HG03108 (cell line): ENCODE data around the gene CRACR2A.

Source experiments
- ATAC-seq: cut with Tn5 transposase; IDR thresholded peaks from one replicate; pipeline ENCODE4 v1.9.1; 2021; ENCODE audit warnings: moderate library complexity; ENCODE audit not compliant: unreplicated experiment

Gene CRACR2A

GRCh38 chr12:3753544-3754284, 805 bp upstream of the CRACR2A start:
- ATAC-seq, result no peak

DNA sequence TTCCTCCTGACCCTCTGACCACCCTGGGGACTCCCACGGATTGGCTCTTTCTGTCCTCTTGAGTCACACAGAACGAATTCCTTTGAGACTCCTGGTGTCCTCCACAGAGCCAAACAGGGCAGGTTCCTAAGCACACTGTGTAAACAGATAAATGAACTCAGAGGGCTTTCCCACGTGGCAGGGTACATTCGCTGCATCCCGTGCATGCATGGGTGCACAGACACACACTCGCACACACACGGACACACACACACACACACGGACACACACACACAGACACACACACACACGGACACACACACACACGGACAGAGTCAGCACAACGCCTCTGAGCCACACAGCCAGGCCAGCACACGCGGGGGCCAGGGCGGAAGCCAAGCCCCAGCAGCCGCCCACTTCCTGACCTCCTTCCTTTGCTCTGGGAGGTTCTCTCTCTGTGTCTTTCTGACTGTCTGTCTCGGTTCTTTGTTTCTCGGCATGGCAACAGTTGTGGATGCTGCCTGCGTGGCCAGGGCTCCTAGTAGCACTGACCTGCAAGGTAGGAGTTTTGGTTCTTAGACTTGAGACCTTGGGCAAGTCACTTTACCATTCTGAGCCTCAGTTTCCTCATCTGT, 706 bp downstream of the CRACR2A start:
- ATAC-seq, result peak; percentile 50

DNA sequence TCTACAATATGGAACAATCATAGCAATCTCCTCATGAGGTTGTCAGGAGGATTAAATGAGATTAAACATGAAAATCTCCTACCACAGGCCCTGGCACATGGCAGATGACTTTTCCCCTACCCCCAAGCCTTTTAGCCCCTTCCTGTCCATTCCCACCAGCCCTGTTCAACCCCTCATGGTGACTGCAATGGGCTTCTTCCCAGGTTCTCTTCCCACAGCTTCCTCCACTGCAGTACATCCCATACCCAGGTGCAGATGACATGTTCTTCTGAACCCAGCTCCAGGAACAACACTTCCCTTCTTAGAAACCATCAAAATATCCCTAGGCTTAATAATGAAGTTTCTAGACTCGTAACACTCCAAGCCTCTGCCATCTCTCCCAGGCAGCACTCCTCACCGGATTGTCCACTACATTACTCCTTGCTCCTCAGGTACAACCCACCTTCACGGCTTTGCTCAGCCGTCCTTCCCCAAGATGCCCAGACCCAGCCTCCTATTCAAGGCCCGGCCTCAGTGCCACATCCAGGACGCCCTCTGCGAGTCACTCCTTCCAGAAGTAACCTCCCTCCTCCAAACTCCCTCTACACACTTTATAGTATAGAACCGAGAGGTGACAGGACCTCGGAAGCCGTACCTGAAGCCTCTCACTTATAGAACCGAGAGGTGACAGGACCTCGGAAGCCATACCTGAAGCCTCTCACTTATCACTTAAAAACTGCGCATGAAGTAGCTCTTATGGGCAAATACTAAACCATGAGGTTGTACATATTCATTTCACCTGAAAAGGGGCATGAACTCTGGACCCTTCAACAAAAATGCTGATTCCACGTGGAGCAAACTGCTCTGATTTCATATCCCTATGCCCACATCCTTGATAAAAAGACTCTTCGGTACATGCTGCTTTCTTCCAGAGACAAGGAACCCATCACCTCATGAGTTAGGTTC, 1.5 kb downstream of the CRACR2A start:
- ATAC-seq, result no peak

GRCh38 chr12:3750616-3751015, 2.3 kb downstream of the CRACR2A start:
- no peak for ATAC-seq

GRCh38 chr12:3748620-3749019, 4.3 kb downstream of the CRACR2A start:
- no peak for ATAC-seq

- no peak for ATAC-seq
Observed at GRCh38 chr12:3747976-3748619, 4.8 kb downstream of the CRACR2A start.

DNA sequence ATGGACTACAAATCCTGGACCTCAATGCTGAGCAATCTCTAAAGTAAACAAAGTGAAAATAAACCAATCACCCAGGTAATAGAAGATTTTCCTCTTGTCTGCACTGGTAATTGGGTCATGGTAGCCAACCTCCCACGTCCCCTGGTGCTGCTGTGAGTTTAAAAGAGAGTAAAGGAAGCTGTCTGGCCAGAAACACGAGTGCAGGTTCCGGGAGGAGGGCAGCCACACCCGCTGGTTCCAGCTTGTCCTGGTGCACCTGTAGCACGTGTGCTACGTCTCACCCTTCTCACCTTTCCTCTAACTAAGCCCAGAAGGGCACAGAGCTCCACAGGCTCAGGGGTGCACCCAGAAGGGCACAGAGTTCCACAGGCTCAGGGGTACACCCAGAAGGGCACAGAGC, 5.4 kb downstream of the CRACR2A start:
- no peak for ATAC-seq

- no peak for ATAC-seq
Observed at GRCh38 chr12:3746758-3747157, 6.2 kb downstream of the CRACR2A start.

GRCh38 chr12:3745152-3745551, 7.8 kb downstream of the CRACR2A start:
- no peak for ATAC-seq

GRCh38 chr12:3744229-3744901, 8.5 kb downstream of the CRACR2A start:
- ATAC-seq, result no peak

GRCh38 chr12:3743803-3744202, 9.1 kb downstream of the CRACR2A start:
- peak; percentile 54 for ATAC-seq

DNA sequence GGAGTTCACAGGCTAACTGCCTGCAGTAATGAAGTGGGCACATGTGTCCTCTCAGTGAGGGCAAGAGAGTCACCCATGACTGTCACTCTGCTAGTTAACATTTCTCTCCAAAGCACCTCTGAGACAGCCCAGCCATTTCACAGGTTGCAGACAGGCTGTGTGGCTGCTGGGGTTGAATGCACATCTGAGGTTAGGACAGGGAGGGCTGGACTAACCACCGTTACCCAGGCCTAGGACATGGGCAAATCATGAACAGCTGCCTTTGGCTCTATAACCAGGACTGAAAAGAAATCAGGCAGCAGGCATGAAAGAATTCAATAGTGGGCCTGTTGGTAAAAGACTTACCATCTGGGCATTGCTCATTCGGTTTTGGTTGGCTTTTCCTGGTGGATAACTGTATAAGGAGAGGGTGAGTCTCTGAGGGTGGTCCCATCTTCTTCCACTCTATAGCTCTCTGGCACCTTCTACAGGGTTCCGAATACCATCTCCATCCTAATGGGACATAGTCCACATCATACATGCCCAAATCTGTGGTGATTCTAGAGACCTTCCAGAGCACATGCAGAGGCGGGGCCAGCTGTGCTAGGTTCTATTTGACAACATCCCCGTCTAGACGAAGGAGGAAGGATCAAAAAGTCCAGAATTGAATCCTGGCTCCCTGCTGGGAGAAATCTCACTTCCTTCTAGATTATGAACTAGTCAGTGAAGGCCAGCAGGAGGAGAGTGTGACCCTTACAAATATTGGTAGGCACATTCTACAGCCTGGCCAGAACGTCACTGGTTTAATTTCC, 10.8 kb downstream of the CRACR2A start:
- ATAC-seq, result no peak

DNA sequence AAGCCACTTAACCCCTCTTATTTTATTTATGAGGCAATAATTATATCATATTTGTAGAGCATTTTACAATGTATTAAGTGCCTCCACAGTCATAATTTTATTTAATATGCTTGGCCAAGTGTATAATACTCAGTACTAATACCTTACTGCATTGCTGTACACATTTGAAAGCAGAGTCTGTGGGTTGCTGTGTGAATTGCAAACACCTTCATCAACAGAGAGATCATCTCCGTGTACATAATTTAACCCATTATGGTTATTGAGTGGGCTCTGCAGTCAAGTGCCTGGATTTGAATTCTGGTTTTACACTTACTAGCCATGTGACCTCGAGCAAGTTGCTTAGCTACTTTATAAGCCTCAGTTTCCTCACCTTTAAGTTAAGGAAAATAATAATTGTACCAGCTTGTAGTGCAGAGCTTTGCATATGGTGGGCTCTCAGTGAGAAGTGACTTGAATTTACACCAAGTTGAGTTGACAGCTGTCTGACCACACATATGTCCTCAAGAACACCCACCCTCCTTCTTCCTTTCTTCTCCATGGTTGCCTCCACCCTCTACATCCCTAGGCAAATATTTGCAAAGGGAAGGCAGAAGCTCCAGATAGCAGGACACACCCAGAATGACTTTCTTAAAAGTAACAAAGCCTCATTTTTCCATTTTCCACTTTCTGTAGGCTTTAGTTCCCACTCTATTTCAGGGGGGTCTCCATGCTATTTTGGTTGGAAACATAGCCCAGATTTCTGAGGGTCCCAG, 12.3 kb downstream of the CRACR2A start:
- no peak for ATAC-seq

DNA sequence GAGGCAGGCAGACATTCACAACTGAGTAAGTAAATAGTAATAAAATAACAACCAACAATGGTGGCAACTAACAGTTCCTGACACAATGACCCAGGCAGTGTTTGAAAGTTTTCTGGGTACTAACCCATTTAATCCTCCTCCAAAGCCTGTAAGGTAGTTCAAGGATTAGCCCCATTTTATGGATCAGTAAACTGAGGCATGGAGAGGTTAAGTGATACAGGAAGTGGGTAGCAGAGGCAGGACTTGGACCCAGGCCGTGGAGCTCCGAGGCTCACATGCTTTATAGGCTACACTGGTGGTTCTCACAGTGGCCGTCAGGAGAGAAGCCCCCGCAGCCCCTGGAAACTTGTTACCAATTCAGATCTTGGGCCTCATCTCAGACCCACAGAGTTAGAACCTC, 17.5 kb downstream of the CRACR2A start:
- ATAC-seq, result no peak

DNA sequence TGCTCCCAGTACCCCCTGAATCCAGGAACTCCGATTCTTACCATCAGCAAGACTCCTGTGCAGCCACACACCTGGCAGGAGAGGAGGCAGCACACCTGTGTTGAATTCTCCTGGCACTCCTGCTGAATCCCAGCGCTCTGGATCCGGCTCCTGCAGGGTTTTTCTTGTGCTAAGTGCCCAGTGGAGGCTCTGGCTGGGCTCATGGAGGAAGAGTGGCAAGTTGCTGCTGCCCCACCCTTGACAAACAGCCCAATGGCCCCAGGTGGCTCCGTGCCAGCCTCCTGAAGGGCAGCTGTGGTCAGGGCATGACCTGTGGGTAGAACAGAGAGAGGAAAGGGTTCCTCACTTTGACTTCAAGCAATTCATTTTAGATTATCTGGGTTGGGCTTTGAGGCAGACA, 20.0 kb downstream of the CRACR2A start:
- ATAC-seq, result no peak

DNA sequence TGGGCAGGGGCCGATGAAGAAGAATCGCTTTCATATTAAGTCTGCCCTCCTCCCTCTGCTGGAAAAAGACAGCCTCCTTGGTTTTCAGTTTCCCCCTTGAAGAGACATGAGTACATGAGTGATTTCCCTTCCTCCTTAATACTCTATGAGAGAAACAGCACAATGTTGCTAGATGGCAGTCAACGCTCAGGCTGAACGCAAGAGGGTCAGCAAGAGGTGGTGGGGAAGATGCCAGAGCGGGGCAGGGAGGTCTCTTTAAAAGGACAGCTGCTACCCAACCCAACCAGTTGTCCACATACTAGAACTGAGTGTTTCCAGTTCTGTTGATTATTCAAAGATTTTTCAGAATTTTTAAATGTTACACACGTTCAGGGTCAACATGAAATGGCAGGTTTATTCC, 22.8 kb downstream of the CRACR2A start:
- ATAC-seq, result no peak

DNA sequence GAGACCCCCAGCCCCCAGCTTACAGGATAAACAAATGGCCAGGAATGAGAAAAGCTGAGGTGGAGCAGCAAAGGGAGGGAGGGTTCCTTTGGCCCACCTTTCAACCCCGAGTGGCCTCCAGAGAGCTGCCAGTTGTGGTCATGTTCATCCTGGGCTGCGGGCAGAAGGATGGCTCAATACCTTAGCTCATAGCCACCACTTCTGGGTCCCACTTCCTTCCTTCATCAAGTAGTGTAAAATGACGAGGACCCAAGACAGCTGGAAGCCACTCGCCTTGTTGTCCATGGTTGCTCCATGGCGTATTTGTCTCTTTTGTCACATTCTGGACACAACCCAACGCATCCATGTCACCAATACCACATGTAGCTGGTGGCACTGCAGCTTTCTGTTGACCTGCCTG, 24.2 kb downstream of the CRACR2A start:
- ATAC-seq, result no peak

- peak; percentile 90 for ATAC-seq
Observed at GRCh38 chr12:3727877-3728632, 24.9 kb downstream of the CRACR2A start.
